Neural cell (in vitro differentiated cells): ENCODE data around the gene PRSS16.

ENCODE experiments used
- EZH2 ChIP-seq: fragments of 200-600, 300-800 bp; shearing (Covaris generic), sonication (generic); IDR thresholded peaks from 2 replicates; pipeline ENCODE4 v1.6.1; 2014; ENCODE audit warnings: antibody characterized with exemption, low read length, borderline replicate concordance, mild to moderate bottlenecking; ENCODE audit not compliant: insufficient read depth, poor library complexity, severe bottlenecking
- RAD21 ChIP-seq: fragments of 450-650 bp; conservative IDR thresholded peaks from 2 replicates; pipeline ENCODE4 v1.6.1; 2014; ENCODE audit warnings: antibody characterized with exemption, mild to moderate bottlenecking, moderate library complexity
- SMC3 ChIP-seq: fragments of 450-650 bp; conservative IDR thresholded peaks from 2 replicates; pipeline ENCODE4 v1.6.1; 2014; ENCODE audit warnings: antibody characterized with exemption, mild to moderate bottlenecking, moderate library complexity; ENCODE audit not compliant: poor library complexity
- TAF1 ChIP-seq: IDR thresholded peaks from 2 replicates; pipeline ENCODE4 v1.6.1; 2012; ENCODE audit warnings: low read depth
- TF ChIP-seq, protein P1 (sequence below): fragments of 450-650 bp; IDR thresholded peaks from 2 replicates; pipeline ENCODE4 v1.5.1; 2014; ENCODE audit warnings: antibody characterized with exemption, mild to moderate bottlenecking, moderate library complexity; ENCODE audit not compliant: poor library complexity, severe bottlenecking

DNA sequence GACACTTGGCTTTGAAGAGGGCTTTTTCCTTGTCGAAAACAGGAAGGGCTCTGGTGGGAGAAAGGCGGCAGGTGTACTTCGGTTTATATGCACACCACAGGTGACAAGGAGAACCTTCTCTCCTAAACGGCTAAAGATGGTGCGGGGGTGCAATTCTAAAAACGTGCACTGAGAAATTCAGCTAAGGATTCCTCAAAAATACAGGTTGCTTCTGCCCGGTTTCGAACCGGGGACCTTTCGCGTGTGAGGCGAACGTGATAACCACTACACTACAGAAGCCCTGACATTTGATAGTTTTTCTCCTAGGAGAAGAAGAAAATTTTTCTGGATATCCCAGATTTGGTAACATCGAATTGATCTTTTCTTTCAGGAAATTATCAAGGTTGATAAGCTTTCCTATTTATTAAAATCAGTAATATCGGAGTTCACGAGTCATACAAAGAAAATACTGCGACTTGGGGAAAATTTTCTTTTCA lies 32.6 kb downstream of the PRSS16 start:
- TF ChIP-seq RAD21 (no peak), SMC3 (no peak), EZH2 (no peak), TAF1 (no peak)
- TF ChIP-seq, protein P1, sequence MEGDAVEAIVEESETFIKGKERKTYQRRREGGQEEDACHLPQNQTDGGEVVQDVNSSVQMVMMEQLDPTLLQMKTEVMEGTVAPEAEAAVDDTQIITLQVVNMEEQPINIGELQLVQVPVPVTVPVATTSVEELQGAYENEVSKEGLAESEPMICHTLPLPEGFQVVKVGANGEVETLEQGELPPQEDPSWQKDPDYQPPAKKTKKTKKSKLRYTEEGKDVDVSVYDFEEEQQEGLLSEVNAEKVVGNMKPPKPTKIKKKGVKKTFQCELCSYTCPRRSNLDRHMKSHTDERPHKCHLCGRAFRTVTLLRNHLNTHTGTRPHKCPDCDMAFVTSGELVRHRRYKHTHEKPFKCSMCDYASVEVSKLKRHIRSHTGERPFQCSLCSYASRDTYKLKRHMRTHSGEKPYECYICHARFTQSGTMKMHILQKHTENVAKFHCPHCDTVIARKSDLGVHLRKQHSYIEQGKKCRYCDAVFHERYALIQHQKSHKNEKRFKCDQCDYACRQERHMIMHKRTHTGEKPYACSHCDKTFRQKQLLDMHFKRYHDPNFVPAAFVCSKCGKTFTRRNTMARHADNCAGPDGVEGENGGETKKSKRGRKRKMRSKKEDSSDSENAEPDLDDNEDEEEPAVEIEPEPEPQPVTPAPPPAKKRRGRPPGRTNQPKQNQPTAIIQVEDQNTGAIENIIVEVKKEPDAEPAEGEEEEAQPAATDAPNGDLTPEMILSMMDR = no peak
